Gastrocnemius medialis (tissue), 4 donors: Measurements from ENCODE around the gene DGKG.

Experiments
- POLR2A ChIP-seq, 2 donors: fragments of 450-650 bp; IDR thresholded peaks; one replicate each; pipeline ENCODE4 v1.6.1; 2017; ENCODE audit warnings: antibody characterized with exemption in 2 of 2, mild to moderate bottlenecking in 2 of 2, moderate library complexity in 2 of 2
- TF ChIP-seq, protein P1 (sequence below), 5 experiments: fragments of 450-650 bp in 3 of 5; fragments of 200-600 bp in 2 of 5; sonication (generic) in 2 of 5; IDR thresholded peaks in 4 of 5; conservative IDR thresholded peaks in 1 of 5; 1 replicate in 4 of 5; 2 replicates in 1 of 5; pipeline ENCODE4 v1.5.1; 2016 to 2019; ENCODE audit warnings: antibody characterized with exemption in 5 of 5, mild to moderate bottlenecking in 3 of 5, moderate library complexity in 3 of 5

DNA sequence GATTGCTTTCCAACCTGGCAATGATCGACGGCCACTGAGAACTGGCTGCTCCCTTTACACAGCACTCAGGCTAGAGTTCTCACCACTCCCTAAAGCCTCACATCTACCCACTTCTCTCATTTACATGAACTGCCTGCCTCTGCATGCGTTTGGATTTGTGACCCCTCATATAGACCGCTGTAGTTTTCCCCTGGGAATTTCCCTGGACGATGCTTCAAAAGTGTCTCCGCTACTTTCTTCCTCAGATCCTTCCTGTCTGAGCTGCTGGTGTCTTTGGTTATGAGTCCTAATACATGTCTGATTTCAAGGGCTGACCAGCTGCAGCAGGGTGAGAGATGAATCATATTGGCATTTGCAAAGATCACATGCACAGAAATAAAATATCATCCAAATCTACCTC, 136.4 kb downstream of the DGKG start:
- TF ChIP-seq, protein P1, sequence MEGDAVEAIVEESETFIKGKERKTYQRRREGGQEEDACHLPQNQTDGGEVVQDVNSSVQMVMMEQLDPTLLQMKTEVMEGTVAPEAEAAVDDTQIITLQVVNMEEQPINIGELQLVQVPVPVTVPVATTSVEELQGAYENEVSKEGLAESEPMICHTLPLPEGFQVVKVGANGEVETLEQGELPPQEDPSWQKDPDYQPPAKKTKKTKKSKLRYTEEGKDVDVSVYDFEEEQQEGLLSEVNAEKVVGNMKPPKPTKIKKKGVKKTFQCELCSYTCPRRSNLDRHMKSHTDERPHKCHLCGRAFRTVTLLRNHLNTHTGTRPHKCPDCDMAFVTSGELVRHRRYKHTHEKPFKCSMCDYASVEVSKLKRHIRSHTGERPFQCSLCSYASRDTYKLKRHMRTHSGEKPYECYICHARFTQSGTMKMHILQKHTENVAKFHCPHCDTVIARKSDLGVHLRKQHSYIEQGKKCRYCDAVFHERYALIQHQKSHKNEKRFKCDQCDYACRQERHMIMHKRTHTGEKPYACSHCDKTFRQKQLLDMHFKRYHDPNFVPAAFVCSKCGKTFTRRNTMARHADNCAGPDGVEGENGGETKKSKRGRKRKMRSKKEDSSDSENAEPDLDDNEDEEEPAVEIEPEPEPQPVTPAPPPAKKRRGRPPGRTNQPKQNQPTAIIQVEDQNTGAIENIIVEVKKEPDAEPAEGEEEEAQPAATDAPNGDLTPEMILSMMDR (IDR thresholded peaks at IDR 0.05 in 4 of 5, conservative IDR thresholded peaks at IDR 0.05 in 1 of 5): no peak
- no peak for TF ChIP-seq POLR2A (IDR thresholded peaks at IDR 0.05)
